ENCODE results near the gene ASGR1.
"Not testable (repeated sequence)": the region's sequence is repeated elsewhere in the genome, so short reads cannot be mapped to it uniquely, and the experiment has no call there.

ASGR1 gene

GRCh38 chr17:7191069-7191468, 11.9 kb upstream of the ASGR1 start:
- DNase-seq (ENCODE audit: low read depth in 2 of 2): no peak

GRCh38 chr17:7190276-7190917, 11.2 kb upstream of the ASGR1 start:
- DNase-seq (ENCODE audit: low read depth in 2 of 2): no peak

- no peak for DNase-seq (ENCODE audit: low read depth in 2 of 2)
Measured at GRCh38 chr17:7186241-7186640, 7.1 kb upstream of the ASGR1 start.

GRCh38 chr17:7184647-7185046, 5.5 kb upstream of the ASGR1 start:
- no peak for DNase-seq (ENCODE audit: low read depth in 2 of 2)

- no peak for DNase-seq (ENCODE audit: low read depth in 2 of 2)
Measured at GRCh38 chr17:7184091-7184488, 4.9 kb upstream of the ASGR1 start.

- no peak for DNase-seq (ENCODE audit: low read depth in 2 of 2)
Measured at GRCh38 chr17:7183433-7184090, 4.4 kb upstream of the ASGR1 start.

- not testable (repeated sequence) for DNase-seq (ENCODE audit: low read depth in 2 of 2)
Measured at GRCh38 chr17:7182101-7182500, 2.9 kb upstream of the ASGR1 start.

GRCh38 chr17:7178973-7179316, 225 bp downstream of the ASGR1 start:
- DNase-seq (ENCODE audit: low read depth in 2 of 2): no peak

GRCh38 chr17:7177954-7178477, 1.2 kb downstream of the ASGR1 start:
- DNase-seq (ENCODE audit: low read depth in 2 of 2): no peak

GRCh38 chr17:7177191-7177953, 1.8 kb downstream of the ASGR1 start:
- peak; percentile 19 to 33 for DNase-seq (ENCODE audit: low read depth in 2 of 2)

- no peak for DNase-seq (ENCODE audit: low read depth in 2 of 2)
Measured at GRCh38 chr17:7176841-7177190, 2.4 kb downstream of the ASGR1 start.

- DNase-seq (ENCODE audit: low read depth in 2 of 2): no peak
Measured at GRCh38 chr17:7176107-7176840, 2.9 kb downstream of the ASGR1 start.

GRCh38 chr17:7175330-7175733, 3.8 kb downstream of the ASGR1 start:
- DNase-seq (ENCODE audit: low read depth in 2 of 2): no peak

GRCh38 chr17:7174603-7175326, 4.4 kb downstream of the ASGR1 start:
- no peak for DNase-seq (ENCODE audit: low read depth in 2 of 2)

GRCh38 chr17:7173687-7174602, 5.2 kb downstream of the ASGR1 start:
- DNase-seq (ENCODE audit: low read depth in 2 of 2): peak in 1 of 2 donors; percentile 24

- not testable (repeated sequence) for DNase-seq (ENCODE audit: low read depth in 2 of 2)
Measured at GRCh38 chr17:7172522-7173191, 6.5 kb downstream of the ASGR1 start.

GRCh38 chr17:7169565-7169908, 9.6 kb downstream of the ASGR1 start:
- DNase-seq (ENCODE audit: low read depth in 2 of 2): not testable (repeated sequence)

GRCh38 chr17:7168841-7169564, 10.2 kb downstream of the ASGR1 start:
- not testable (repeated sequence) for DNase-seq (ENCODE audit: low read depth in 2 of 2)

GRCh38 chr17:7167832-7168231, 11.3 kb downstream of the ASGR1 start:
- no peak for DNase-seq (ENCODE audit: low read depth in 2 of 2)
